ENCODE data around the gene CREB3L2. TPM values are rescaled to one million over a fixed set of nuclear protein-coding genes. Genes with fewer than 3 reads are reported as not detected.

CREB3L2 gene
- total RNA-seq, 1 donor, result 28.6 TPM

- Histone ChIP-seq H2AFZ (ENCODE audit: low read length) (no peak overlapping the region), H3K36me3 (ENCODE audit: insufficient read depth, low read length) (no peaks in the 10 kb centered on the region), H3K79me2 (ENCODE audit: insufficient read depth, low read length) (peaks cover 93% of the 10 kb centered on the region), H3K27me3 (ENCODE audit: insufficient read depth, low read length) (no peaks in the 10 kb centered on the region), H3K9me3 (ENCODE audit: low read depth, low read length) (no peaks in the 10 kb centered on the region), H3K4me2 (ENCODE audit: insufficient read depth, low read length) (peak overlapping the region; percentile 25), H3K27ac (ENCODE audit: low read depth, low read length) (peak overlapping the region; percentile 94), H3K4me3 (ENCODE audit: insufficient read depth, low read length) (no peak overlapping the region), H4K20me1 (ENCODE audit: insufficient read depth, low read length) (peaks cover 7% of the 10 kb centered on the region), H3K4me1 (ENCODE audit: insufficient read depth, low read length) (peaks cover 59% of the 10 kb centered on the region)
- TF ChIP-seq CTCF (IDR thresholded peaks at IDR 0.05; ENCODE audit: extremely low read depth, low read depth, low read length), result no peak
- DNase-seq (ENCODE audit: insufficient read length, low spot score, missing footprints), result peak; percentile 78
Measured at GRCh38 chr7:137940656-137941518, 61.0 kb downstream of the CREB3L2 start.

GRCh38 chr7:137940218-137940617 lies 61.7 kb downstream of the CREB3L2 start:
- Histone ChIP-seq H3K27ac (ENCODE audit: low read depth, low read length) (peak overlapping the region; percentile 94), H3K9me3 (ENCODE audit: low read depth, low read length) (no peaks in the 10 kb centered on the region), H2AFZ (ENCODE audit: low read length) (no peak overlapping the region), H3K27me3 (ENCODE audit: insufficient read depth, low read length) (no peaks in the 10 kb centered on the region), H3K79me2 (ENCODE audit: insufficient read depth, low read length) (peaks cover 93% of the 10 kb centered on the region), H3K36me3 (ENCODE audit: insufficient read depth, low read length) (no peaks in the 10 kb centered on the region), H3K4me3 (ENCODE audit: insufficient read depth, low read length) (no peak overlapping the region), H3K4me2 (ENCODE audit: insufficient read depth, low read length) (peak overlapping the region; percentile 25), H4K20me1 (ENCODE audit: insufficient read depth, low read length) (peaks cover 4% of the 10 kb centered on the region), H3K4me1 (ENCODE audit: insufficient read depth, low read length) (peaks cover 63% of the 10 kb centered on the region)
- no peak for TF ChIP-seq CTCF (IDR thresholded peaks at IDR 0.05; ENCODE audit: extremely low read depth, low read depth, low read length)
- DNase-seq (ENCODE audit: insufficient read length, low spot score, missing footprints), result no peak

- no peaks in the 10 kb centered on the region for H4K20me1 ChIP-seq (ENCODE audit: insufficient read depth, low read length)
- no peak overlapping the region for H2AFZ ChIP-seq (ENCODE audit: low read length)
- no peaks in the 10 kb centered on the region for H3K9me3 ChIP-seq (ENCODE audit: low read depth, low read length)
- H3K36me3 ChIP-seq (ENCODE audit: insufficient read depth, low read length), result no peaks in the 10 kb centered on the region
- peak; percentile 51 for DNase-seq (ENCODE audit: insufficient read length, low spot score, missing footprints)
- TF ChIP-seq CTCF (IDR thresholded peaks at IDR 0.05; ENCODE audit: extremely low read depth, low read depth, low read length), result no peak
- peak overlapping the region; percentile 93 for H3K27ac ChIP-seq (ENCODE audit: low read depth, low read length)
- peaks cover 72% of the 10 kb centered on the region for H3K4me1 ChIP-seq (ENCODE audit: insufficient read depth, low read length)
- H3K79me2 ChIP-seq (ENCODE audit: insufficient read depth, low read length), result peaks cover 95% of the 10 kb centered on the region
- H3K27me3 ChIP-seq (ENCODE audit: insufficient read depth, low read length), result no peaks in the 10 kb centered on the region
- H3K4me2 ChIP-seq (ENCODE audit: insufficient read depth, low read length), result peak overlapping the region; percentile 41
- no peak overlapping the region for H3K4me3 ChIP-seq (ENCODE audit: insufficient read depth, low read length)
Measured at GRCh38 chr7:137937202-137937560, 64.7 kb downstream of the CREB3L2 start.

- DNase-seq (ENCODE audit: insufficient read length, low spot score, missing footprints), result peak; percentile 25
- H3K4me1 ChIP-seq (ENCODE audit: insufficient read depth, low read length), result peaks cover 69% of the 10 kb centered on the region
- H3K79me2 ChIP-seq (ENCODE audit: insufficient read depth, low read length), result peaks cover 92% of the 10 kb centered on the region
- H4K20me1 ChIP-seq (ENCODE audit: insufficient read depth, low read length), result no peaks in the 10 kb centered on the region
- H3K4me2 ChIP-seq (ENCODE audit: insufficient read depth, low read length), result peak overlapping the region; percentile 41
- no peak overlapping the region for H3K4me3 ChIP-seq (ENCODE audit: insufficient read depth, low read length)
- peak overlapping the region; percentile 93 for H3K27ac ChIP-seq (ENCODE audit: low read depth, low read length)
- H3K36me3 ChIP-seq (ENCODE audit: insufficient read depth, low read length), result no peaks in the 10 kb centered on the region
- no peak overlapping the region for H2AFZ ChIP-seq (ENCODE audit: low read length)
- H3K27me3 ChIP-seq (ENCODE audit: insufficient read depth, low read length), result no peaks in the 10 kb centered on the region
- no peaks in the 10 kb centered on the region for H3K9me3 ChIP-seq (ENCODE audit: low read depth, low read length)
- no peak for TF ChIP-seq CTCF (IDR thresholded peaks at IDR 0.05; ENCODE audit: extremely low read depth, low read depth, low read length)
Measured at GRCh38 chr7:137936509-137937201, 65.2 kb downstream of the CREB3L2 start.
